HepG2 (cell line): ENCODE results near the gene FOXL3. TPM values are rescaled to one million over a fixed set of nuclear protein-coding genes. Genes with fewer than 3 reads are reported as not detected.

ENCODE experiments used
- BHLHE40 ChIP-seq: IDR thresholded peaks from 2 replicates; pipeline ENCODE4 v1.6.1; 2011; ENCODE audit warnings: low read length, improper control_type of control experiment
- CEBPG ChIP-seq: IDR thresholded peaks from 2 replicates; pipeline ENCODE4 v1.6.1; 2016
- FOXC1 ChIP-seq: sonication (generic); formaldehyde crosslinking; IDR thresholded peaks from 2 replicates; pipeline ENCODE4 v1.8.0; 2022; ENCODE audit warnings: mild to moderate bottlenecking, missing genetic modification reagents, borderline replicate concordance
- PTBP1 ChIP-seq: fragments of 200-400 bp; formaldehyde crosslinking; IDR thresholded peaks from 2 replicates; pipeline ENCODE4 v1.6.1; 2018; ENCODE audit warnings: low read length, low read depth; ENCODE audit not compliant: poor library complexity, severe bottlenecking
- RBM39 ChIP-seq: fragments of 200-400 bp; formaldehyde crosslinking; IDR thresholded peaks from one replicate; pipeline ENCODE4 v1.6.1; 2018; ENCODE audit warnings: antibody characterized with exemption, mild to moderate bottlenecking, low read depth, low read length; ENCODE audit not compliant: poor library complexity, severe bottlenecking
- SETDB1 ChIP-seq: sonication (generic); formaldehyde crosslinking; IDR thresholded peaks from 2 replicates; pipeline ENCODE4 v1.5.1; 2020; ENCODE audit warnings: missing genetic modification reagents, mild to moderate bottlenecking, borderline replicate concordance
- SOX5 ChIP-seq: IDR thresholded peaks from 2 replicates; pipeline ENCODE4 v1.6.1; 2016; ENCODE audit warnings: borderline replicate concordance
- SRY ChIP-seq: sonication (generic); formaldehyde crosslinking; IDR thresholded peaks from 2 replicates; pipeline ENCODE4 v1.8.0; 2022; ENCODE audit warnings: mild to moderate bottlenecking, missing genetic modification reagents
- STAG1 ChIP-seq: sonication (generic); formaldehyde crosslinking; IDR thresholded peaks from 2 replicates; pipeline ENCODE4 v1.4.0; 2020; ENCODE audit warnings: missing genetic modification reagents
- ZIK1 ChIP-seq: sonication (generic); formaldehyde crosslinking; IDR thresholded peaks from 2 replicates; pipeline ENCODE4 v1.5.0; 2020; ENCODE audit warnings: mild to moderate bottlenecking, low read depth, missing genetic modification reagents, borderline replicate concordance
- ZNF567 ChIP-seq: sonication (generic); formaldehyde crosslinking; IDR thresholded peaks from 2 replicates; pipeline ENCODE4 v1.8.1; 2023; ENCODE audit warnings: mild to moderate bottlenecking, missing genetic modification reagents, borderline replicate concordance
- polyA plus RNA-seq, 8 experiments: library from polyadenylated mRNA; depleted of rRNA in 3 of 8; stranded (reverse) in 7 of 8; unstranded in 1 of 8; fragments of >200 nt; fragmentation: Illumina TruSeq in 4 of 8; extraction: Trizol in 4 of 8; gene quantifications; 2 replicates each; pipeline versions ENCODE4 v1.2.1 to v1.2.3, GENCODE V29; 2011 to 2016; ENCODE audit warnings: low read depth in 4 of 8, missing spikeins in 1 of 8, mixed read lengths in 1 of 8; ENCODE audit not compliant: insufficient read depth in 1 of 8
- total RNA-seq, 5 experiments: library from RNA; depleted of rRNA; stranded (reverse); fragments of >200 nt; fragmentation: Illumina TruSeq; extraction: Trizol; gene quantifications; 2 replicates each; pipeline ENCODE4 v1.2.3, GENCODE V29; 2016; ENCODE audit warnings: low read depth in 1 of 5
- TF ChIP-seq, protein P1 (sequence below): sonication (generic); formaldehyde crosslinking; IDR thresholded peaks from 2 replicates; pipeline ENCODE4 v1.4.0; 2020; ENCODE audit warnings: low read depth, mild to moderate bottlenecking, missing genetic modification reagents
- TF ChIP-seq, protein P2 (sequence below): sonication (generic); formaldehyde crosslinking; IDR thresholded peaks from 2 replicates; pipeline ENCODE4 v1.4.0; 2020; ENCODE audit warnings: missing genetic modification reagents
- TF ChIP-seq, protein P3 (sequence below): sonication (generic); formaldehyde crosslinking; IDR thresholded peaks from 2 replicates; pipeline ENCODE4 v1.5.1; 2020; ENCODE audit warnings: mild to moderate bottlenecking, missing genetic modification reagents, borderline replicate concordance
- TF ChIP-seq, protein P4 (sequence below): IDR thresholded peaks from 2 replicates; pipeline ENCODE4 v1.6.1; 2016; ENCODE audit warnings: low read depth
- TF ChIP-seq, protein P5 (sequence below), 2 experiments: sonication (generic) in 1 of 2; formaldehyde crosslinking in 1 of 2; IDR thresholded peaks; 2 replicates each; pipeline versions ENCODE4 v1.4.0 to v1.6.1; 2018 to 2020; ENCODE audit warnings: missing genetic modification reagents in 2 of 2, borderline replicate concordance in 1 of 2, low read depth in 1 of 2, mild to moderate bottlenecking in 1 of 2, missing biosample characterization in 1 of 2

FOXL3 gene
- total and polyA plus RNA-seq, 2 of the 13 experiments (the other 11 are each of a cell fraction or from before 2014, with no cell fraction given), result not detected

DNA sequence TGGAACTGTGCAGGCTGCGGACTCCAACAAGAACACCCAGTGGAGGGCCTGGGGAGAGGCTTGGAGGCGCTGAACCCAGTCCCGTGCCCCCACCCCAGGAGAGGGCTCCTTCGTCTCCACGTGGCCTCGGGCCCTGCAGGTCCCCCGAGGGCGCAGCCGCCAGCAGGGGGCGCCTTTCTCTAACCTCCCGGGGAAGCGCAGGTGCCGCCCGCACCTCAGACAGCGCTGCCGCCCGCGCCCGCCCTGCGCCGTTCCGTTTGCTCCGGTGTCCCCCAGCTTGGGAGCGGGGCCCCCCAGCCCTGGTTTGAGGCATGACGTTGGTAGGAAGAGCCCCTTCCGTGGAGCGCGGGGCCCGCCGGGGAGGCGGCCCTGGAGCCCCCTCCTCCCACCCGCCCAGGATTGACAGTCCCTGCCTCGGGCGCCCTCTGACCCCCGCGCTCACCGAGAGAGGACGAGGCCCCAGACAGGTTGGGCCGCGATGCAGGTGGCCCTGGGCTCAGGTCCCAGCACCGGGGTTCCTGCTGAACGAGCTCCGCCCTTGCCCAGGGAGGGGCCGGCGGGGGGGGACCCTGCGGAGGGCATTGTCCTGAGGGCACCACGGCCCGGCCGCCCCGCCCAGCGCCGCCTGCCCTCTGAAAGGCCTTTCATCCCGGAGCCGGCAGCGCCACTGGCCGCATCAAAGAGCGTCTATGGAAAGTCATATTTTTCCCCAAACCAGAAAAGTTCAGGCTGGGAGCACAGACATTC, 42.8 kb downstream of the FOXL3 start (continued):
- TF ChIP-seq STAG1 (CRISPR knock-in tag) (peak; percentile 93), CEBPG (CRISPR knock-in tag) (no peak), ZNF567 (0 out of 2 replicates have a peak, but pooled peaks have one; percentile 47), SETDB1 (CRISPR knock-in tag) (no peak), FOXC1 (CRISPR knock-in tag) (peak; percentile 42; the same call in 1 of the 2 replicates), BHLHE40 (peak; percentile 59; the same call in 1 of the 2 replicates), RBM39 (no peak), PTBP1 (no peak), SOX5 (CRISPR knock-in tag) (peak; percentile 4; the same call in 1 of the 2 replicates), SRY (peak; percentile 23; the same call in 1 of the 2 replicates), ZIK1 (CRISPR knock-in tag) (no peak)
- TF ChIP-seq, protein P1, sequence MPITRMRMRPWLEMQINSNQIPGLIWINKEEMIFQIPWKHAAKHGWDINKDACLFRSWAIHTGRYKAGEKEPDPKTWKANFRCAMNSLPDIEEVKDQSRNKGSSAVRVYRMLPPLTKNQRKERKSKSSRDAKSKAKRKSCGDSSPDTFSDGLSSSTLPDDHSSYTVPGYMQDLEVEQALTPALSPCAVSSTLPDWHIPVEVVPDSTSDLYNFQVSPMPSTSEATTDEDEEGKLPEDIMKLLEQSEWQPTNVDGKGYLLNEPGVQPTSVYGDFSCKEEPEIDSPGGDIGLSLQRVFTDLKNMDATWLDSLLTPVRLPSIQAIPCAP, result no peak
- TF ChIP-seq, protein P2, sequence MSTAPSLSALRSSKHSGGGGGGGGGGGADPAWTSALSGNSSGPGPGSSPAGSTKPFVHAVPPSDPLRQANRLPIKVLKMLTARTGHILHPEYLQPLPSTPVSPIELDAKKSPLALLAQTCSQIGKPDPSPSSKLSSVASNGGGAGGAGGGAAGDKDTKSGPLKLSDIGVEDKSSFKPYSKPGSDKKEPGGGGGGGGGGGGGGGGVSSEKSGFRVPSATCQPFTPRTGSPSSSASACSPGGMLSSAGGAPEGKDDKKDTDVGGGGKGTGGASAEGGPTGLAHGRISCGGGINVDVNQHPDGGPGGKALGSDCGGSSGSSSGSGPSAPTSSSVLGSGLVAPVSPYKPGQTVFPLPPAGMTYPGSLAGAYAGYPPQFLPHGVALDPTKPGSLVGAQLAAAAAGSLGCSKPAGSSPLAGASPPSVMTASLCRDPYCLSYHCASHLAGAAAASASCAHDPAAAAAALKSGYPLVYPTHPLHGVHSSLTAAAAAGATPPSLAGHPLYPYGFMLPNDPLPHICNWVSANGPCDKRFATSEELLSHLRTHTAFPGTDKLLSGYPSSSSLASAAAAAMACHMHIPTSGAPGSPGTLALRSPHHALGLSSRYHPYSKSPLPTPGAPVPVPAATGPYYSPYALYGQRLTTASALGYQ (CRISPR knock-in tag), result 0 out of 2 replicates have a peak, but pooled peaks have one; percentile 56
- TF ChIP-seq, protein P3, sequence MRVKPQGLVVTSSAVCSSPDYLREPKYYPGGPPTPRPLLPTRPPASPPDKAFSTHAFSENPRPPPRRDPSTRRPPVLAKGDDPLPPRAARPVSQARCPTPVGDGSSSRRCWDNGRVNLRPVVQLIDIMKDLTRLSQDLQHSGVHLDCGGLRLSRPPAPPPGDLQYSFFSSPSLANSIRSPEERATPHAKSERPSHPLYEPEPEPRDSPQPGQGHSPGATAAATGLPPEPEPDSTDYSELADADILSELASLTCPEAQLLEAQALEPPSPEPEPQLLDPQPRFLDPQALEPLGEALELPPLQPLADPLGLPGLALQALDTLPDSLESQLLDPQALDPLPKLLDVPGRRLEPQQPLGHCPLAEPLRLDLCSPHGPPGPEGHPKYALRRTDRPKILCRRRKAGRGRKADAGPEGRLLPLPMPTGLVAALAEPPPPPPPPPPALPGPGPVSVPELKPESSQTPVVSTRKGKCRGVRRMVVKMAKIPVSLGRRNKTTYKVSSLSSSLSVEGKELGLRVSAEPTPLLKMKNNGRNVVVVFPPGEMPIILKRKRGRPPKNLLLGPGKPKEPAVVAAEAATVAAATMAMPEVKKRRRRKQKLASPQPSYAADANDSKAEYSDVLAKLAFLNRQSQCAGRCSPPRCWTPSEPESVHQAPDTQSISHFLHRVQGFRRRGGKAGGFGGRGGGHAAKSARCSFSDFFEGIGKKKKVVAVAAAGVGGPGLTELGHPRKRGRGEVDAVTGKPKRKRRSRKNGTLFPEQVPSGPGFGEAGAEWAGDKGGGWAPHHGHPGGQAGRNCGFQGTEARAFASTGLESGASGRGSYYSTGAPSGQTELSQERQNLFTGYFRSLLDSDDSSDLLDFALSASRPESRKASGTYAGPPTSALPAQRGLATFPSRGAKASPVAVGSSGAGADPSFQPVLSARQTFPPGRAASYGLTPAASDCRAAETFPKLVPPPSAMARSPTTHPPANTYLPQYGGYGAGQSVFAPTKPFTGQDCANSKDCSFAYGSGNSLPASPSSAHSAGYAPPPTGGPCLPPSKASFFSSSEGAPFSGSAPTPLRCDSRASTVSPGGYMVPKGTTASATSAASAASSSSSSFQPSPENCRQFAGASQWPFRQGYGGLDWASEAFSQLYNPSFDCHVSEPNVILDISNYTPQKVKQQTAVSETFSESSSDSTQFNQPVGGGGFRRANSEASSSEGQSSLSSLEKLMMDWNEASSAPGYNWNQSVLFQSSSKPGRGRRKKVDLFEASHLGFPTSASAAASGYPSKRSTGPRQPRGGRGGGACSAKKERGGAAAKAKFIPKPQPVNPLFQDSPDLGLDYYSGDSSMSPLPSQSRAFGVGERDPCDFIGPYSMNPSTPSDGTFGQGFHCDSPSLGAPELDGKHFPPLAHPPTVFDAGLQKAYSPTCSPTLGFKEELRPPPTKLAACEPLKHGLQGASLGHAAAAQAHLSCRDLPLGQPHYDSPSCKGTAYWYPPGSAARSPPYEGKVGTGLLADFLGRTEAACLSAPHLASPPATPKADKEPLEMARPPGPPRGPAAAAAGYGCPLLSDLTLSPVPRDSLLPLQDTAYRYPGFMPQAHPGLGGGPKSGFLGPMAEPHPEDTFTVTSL, result peak; percentile 45; the same call in 1 of the 2 replicates
- TF ChIP-seq, protein P4, sequence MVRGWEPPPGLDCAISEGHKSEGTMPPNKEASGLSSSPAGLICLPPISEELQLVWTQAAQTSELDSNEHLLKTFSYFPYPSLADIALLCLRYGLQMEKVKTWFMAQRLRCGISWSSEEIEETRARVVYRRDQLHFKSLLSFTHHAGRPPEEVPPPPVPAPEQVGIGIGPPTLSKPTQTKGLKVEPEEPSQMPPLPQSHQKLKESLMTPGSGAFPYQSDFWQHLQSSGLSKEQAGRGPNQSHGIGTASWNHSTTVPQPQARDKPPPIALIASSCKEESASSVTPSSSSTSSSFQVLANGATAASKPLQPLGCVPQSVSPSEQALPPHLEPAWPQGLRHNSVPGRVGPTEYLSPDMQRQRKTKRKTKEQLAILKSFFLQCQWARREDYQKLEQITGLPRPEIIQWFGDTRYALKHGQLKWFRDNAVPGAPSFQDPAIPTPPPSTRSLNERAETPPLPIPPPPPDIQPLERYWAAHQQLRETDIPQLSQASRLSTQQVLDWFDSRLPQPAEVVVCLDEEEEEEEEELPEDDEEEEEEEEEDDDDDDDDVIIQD (CRISPR knock-in tag), result no peak
- TF ChIP-seq, protein P5, sequence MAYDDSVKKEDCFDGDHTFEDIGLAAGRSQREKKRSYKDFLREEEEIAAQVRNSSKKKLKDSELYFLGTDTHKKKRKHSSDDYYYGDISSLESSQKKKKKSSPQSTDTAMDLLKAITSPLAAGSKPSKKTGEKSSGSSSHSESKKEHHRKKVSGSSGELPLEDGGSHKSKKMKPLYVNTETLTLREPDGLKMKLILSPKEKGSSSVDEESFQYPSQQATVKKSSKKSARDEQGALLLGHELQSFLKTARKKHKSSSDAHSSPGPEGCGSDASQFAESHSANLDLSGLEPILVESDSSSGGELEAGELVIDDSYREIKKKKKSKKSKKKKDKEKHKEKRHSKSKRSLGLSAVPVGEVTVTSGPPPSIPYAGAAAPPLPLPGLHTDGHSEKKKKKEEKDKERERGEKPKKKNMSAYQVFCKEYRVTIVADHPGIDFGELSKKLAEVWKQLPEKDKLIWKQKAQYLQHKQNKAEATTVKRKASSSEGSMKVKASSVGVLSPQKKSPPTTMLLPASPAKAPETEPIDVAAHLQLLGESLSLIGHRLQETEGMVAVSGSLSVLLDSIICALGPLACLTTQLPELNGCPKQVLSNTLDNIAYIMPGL (CRISPR knock-in tag; IDR thresholded peaks at IDR 0.05; ENCODE audit: borderline replicate concordance in 1 of 2, low read depth in 1 of 2), result peak; percentile 55 to 61; a peak in 3 of 4 replicates
